GM21717 (cell line): ENCODE results near the gene FTL.

ENCODE experiments used
- ATAC-seq: cut with Tn5 transposase; IDR thresholded peaks from one replicate; pipeline ENCODE4 v1.9.1; 2021; ENCODE audit warnings: mild to moderate bottlenecking, moderate library complexity; ENCODE audit not compliant: unreplicated experiment

FTL gene

GRCh38 chr19:48989701-48990291 lies 24.7 kb downstream of the FTL start:
- ATAC-seq, result no peak

- ATAC-seq, result no peak
Observed at GRCh38 chr19:48990400-48990799, 25.3 kb downstream of the FTL start.

- ATAC-seq, result no peak
Observed at GRCh38 chr19:48991011-48991609, 26.0 kb downstream of the FTL start.

- no peak for ATAC-seq
Observed at GRCh38 chr19:48991873-48992580, 26.9 kb downstream of the FTL start.

- peak; percentile 2 for ATAC-seq
Observed at GRCh38 chr19:48992581-48993174, 27.6 kb downstream of the FTL start.

GRCh38 chr19:48993175-48994034 lies 28.3 kb downstream of the FTL start, which contains the start of the genes GYS1 and RUVBL2:
TSS of gene GYS1 (minus strand) at chr19:48993309. CDS start at chr19:48993112, 197 bp downstream.
TSS of gene RUVBL2 (plus strand) at chr19:48993887. CDS start at chr19:48993912, 25 bp downstream.
- peak; percentile 75 for ATAC-seq

GRCh38 chr19:48994035-48994386 lies 28.9 kb downstream of the FTL start:
- no peak for ATAC-seq

- no peak for ATAC-seq
Observed at GRCh38 chr19:48997972-48998371, 32.9 kb downstream of the FTL start.

- ATAC-seq, result no peak
Observed at GRCh38 chr19:48999481-49000325, 34.6 kb downstream of the FTL start.

GRCh38 chr19:49004133-49004532 lies 39.0 kb downstream of the FTL start:
- ATAC-seq, result no peak

GRCh38 chr19:49004964-49005614 lies 40.0 kb downstream of the FTL start:
- no peak for ATAC-seq

- ATAC-seq, result no peak
Observed at GRCh38 chr19:49006905-49007304, 41.8 kb downstream of the FTL start.

- ATAC-seq, result no peak
Observed at GRCh38 chr19:49009828-49010227, 44.7 kb downstream of the FTL start.

- no peak for ATAC-seq
Observed at GRCh38 chr19:49010453-49010852, 45.3 kb downstream of the FTL start.

GRCh38 chr19:49011194-49011593 lies 46.1 kb downstream of the FTL start:
- no peak for ATAC-seq

GRCh38 chr19:49014123-49014869 lies 49.2 kb downstream of the FTL start:
- no peak for ATAC-seq

GRCh38 chr19:49014870-49015255 lies 49.8 kb downstream of the FTL start:
- ATAC-seq, result no peak

- ATAC-seq, result no peak
Observed at GRCh38 chr19:49016067-49016839, 51.1 kb downstream of the FTL start.
